ENCODE results near the gene GMEB2. TPM values are rescaled to one million over a fixed set of nuclear protein-coding genes. Genes with fewer than 3 reads are reported as not detected.

The GMEB2 gene
- polyA plus RNA-seq, 1 of the 3 experiments (the other 2 are of a cell fraction): 6.5 TPM

GRCh38 chr20:63553251-63553932 is 73.5 kb downstream of the GMEB2 start:
- H3K9me3 ChIP-seq: no peaks in the 10 kb centered on the region
- H3K9ac ChIP-seq: peak overlapping the region; percentile 77
- DNase-seq: peak; percentile 98
- no peaks in the 10 kb centered on the region for H3K27me3 ChIP-seq (ENCODE audit: insufficient read depth)
- WGBS (ENCODE audit: low lambda C conversion rate): 11% methylated on average over 17 of the region's 37 CpGs
- TF ChIP-seq MEF2A (IDR thresholded peaks at IDR 0.05; ENCODE audit: borderline replicate concordance, low read depth): no peak
- 0 out of 2 replicates have a peak, but pooled peaks have one; percentile 27 for TF ChIP-seq POLR2AphosphoS5 (IDR thresholded peaks at IDR 0.05; ENCODE audit: low read depth, low read length)
- peak; percentile 56 for TF ChIP-seq NRF1 (IDR thresholded peaks at IDR 0.05; ENCODE audit: low read depth, low read length)
- no peak for TF ChIP-seq GABPA (IDR thresholded peaks at IDR 0.05; ENCODE audit: low read depth)
- TF ChIP-seq MXI1 (IDR thresholded peaks at IDR 0.05; ENCODE audit: low read depth, low read length): no peak
- no peak for TF ChIP-seq GATA2 (CRISPR knock-in tag; IDR thresholded peaks at IDR 0.05)
- H3K79me2 ChIP-seq (ENCODE audit: insufficient read depth): no peaks in the 10 kb centered on the region
- ChIA-PET CTCF (interaction anchor here (0.6 to 8.2 kb wide), 3 partner anchors 14 to 402 kb away, joined by 3 to 66 read pairs (median 4); partner anchors contain the start of genes PPDPF and PTK6), POLR2A (interaction anchor here (0.6 to 1.2 kb wide), 3 partner anchors 14 to 418 kb away, joined by 3 to 5 read pairs (median 4); partner anchors contain the start of gene STMN3)
- H3K9me2 ChIP-seq: no peaks in the 10 kb centered on the region
- no peaks in the 10 kb centered on the region for H3K36me3 ChIP-seq (replicated peaks in 1 of 2; ENCODE audit: control insufficient read depth in 1 of 2, insufficient read depth in 2 of 2, low read length in 1 of 2)
- H3K4me1 ChIP-seq (ENCODE audit: control insufficient read depth in 1 of 2, insufficient read depth in 2 of 2, low read depth in 1 of 2, low read length in 1 of 2): peaks cover 0 to 14% of the 10 kb centered on the region in 2 experiments; a peak in 1 of 4 replicates
- H3K27ac ChIP-seq (ENCODE audit: low read depth in 2 of 2, low read length in 1 of 2): peak overlapping the region in 1 of 2 experiments; percentile 75; a peak in 1 of 4 replicates
- peaks cover 9% of the 10 kb centered on the region for H3F3A ChIP-seq (replicated peaks; ENCODE audit: insufficient read depth)
- peak overlapping the region; percentile 92; the same call in 1 of the 2 replicates for H2AFZ ChIP-seq (ENCODE audit: low read depth)
- no peaks in the 10 kb centered on the region for H4K20me1 ChIP-seq (ENCODE audit: insufficient read depth)
- H3K4me2 ChIP-seq: peak overlapping the region; percentile 99
- peak overlapping the region; percentile 71 to 85 for H3K4me3 ChIP-seq (ENCODE audit: low read depth in 2 of 2, low read length in 1 of 2)

- Histone ChIP-seq H3K9me3 (no peaks in the 10 kb centered on the region), H3K27ac (ENCODE audit: low read depth in 2 of 2, low read length in 1 of 2) (no peak overlapping the region; a peak in 1 of 4 replicates), H2AFZ (ENCODE audit: low read depth) (no peak overlapping the region), H3K4me3 (ENCODE audit: low read depth in 2 of 2, low read length in 1 of 2) (no peak overlapping the region), H3K4me2 (no peak overlapping the region), H4K20me1 (ENCODE audit: insufficient read depth) (no peaks in the 10 kb centered on the region), H3F3A (replicated peaks; ENCODE audit: insufficient read depth) (peaks cover 9% of the 10 kb centered on the region), H3K9ac (no peak overlapping the region), H3K36me3 (replicated peaks in 1 of 2; ENCODE audit: control insufficient read depth in 1 of 2, insufficient read depth in 2 of 2, low read length in 1 of 2) (no peaks in the 10 kb centered on the region), H3K9me2 (no peaks in the 10 kb centered on the region), H3K27me3 (ENCODE audit: insufficient read depth) (no peaks in the 10 kb centered on the region), H3K79me2 (ENCODE audit: insufficient read depth) (no peaks in the 10 kb centered on the region), H3K4me1 (ENCODE audit: control insufficient read depth in 1 of 2, insufficient read depth in 2 of 2, low read depth in 1 of 2, low read length in 1 of 2) (peaks cover 0 to 14% of the 10 kb centered on the region in 2 experiments; a peak in 1 of 4 replicates)
- no peak for DNase-seq
- 73% methylated on average over 14 of the region's 15 CpGs for WGBS (ENCODE audit: low lambda C conversion rate)
- ChIA-PET CTCF (interaction anchor here (0.6 to 8.2 kb wide), 3 partner anchors 14 to 402 kb away, joined by 3 to 66 read pairs (median 4); partner anchors contain the start of genes PPDPF and PTK6), POLR2A (interaction anchor here (1.2 kb wide), 2 partner anchors 13 to 101 kb away, joined by 4 to 5 read pairs; partner anchors contain the start of gene STMN3)
- TF ChIP-seq USF1 (IDR thresholded peaks at IDR 0.05; ENCODE audit: borderline replicate concordance, low read depth): no peak
- no peak for TF ChIP-seq USF2 (IDR thresholded peaks at IDR 0.05; ENCODE audit: borderline replicate concordance, low read depth, low read length)
- no peak for TF ChIP-seq TAF1 (IDR thresholded peaks at IDR 0.05; ENCODE audit: borderline replicate concordance, low read depth, low read length)
- TF ChIP-seq ZBTB33 (IDR thresholded peaks at IDR 0.05; ENCODE audit: borderline replicate concordance, low read depth): no peak
- no peak for TF ChIP-seq TEAD4 (IDR thresholded peaks at IDR 0.05; ENCODE audit: borderline replicate concordance, insufficient read depth)
- TF ChIP-seq NFIC (IDR thresholded peaks at IDR 0.05; ENCODE audit: borderline replicate concordance): no peak
- TF ChIP-seq POLR2AphosphoS5 (IDR thresholded peaks at IDR 0.05; ENCODE audit: low read depth, low read length): no peak
- TF ChIP-seq CTCF (IDR thresholded peaks at IDR 0.05): no peak
- no peak for TF ChIP-seq RFX5 (IDR thresholded peaks at IDR 0.05; ENCODE audit: low read length)
- TF ChIP-seq IRF3 (IDR thresholded peaks at IDR 0.05; ENCODE audit: low read depth, low read length): no peak
- TF ChIP-seq RCOR1 (IDR thresholded peaks at IDR 0.05; ENCODE audit: low read length): no peak
- no peak for TF ChIP-seq RXRA (IDR thresholded peaks at IDR 0.05; ENCODE audit: borderline replicate concordance, low read depth)
- TF ChIP-seq NRF1 (IDR thresholded peaks at IDR 0.05; ENCODE audit: low read depth, low read length): no peak
These were observed 74.2 kb downstream of the GMEB2 start for GRCh38 chr20:63552481-63553249.
